CD4-positive, alpha-beta T cell treated with Interleukin-4 for 1 hour (primary cell): ENCODE measurements around the gene IL12RB1.
"Not testable (repeated sequence)": the region's sequence is repeated elsewhere in the genome, so short reads cannot be mapped to it uniquely, and the experiment has no call there.

Experiments used
- DNase-seq, 2 donors: peaks; one replicate each; pipeline ENCODE4 v3.0.0-alpha.2; 2020 to 2022

Gene IL12RB1

DNA sequence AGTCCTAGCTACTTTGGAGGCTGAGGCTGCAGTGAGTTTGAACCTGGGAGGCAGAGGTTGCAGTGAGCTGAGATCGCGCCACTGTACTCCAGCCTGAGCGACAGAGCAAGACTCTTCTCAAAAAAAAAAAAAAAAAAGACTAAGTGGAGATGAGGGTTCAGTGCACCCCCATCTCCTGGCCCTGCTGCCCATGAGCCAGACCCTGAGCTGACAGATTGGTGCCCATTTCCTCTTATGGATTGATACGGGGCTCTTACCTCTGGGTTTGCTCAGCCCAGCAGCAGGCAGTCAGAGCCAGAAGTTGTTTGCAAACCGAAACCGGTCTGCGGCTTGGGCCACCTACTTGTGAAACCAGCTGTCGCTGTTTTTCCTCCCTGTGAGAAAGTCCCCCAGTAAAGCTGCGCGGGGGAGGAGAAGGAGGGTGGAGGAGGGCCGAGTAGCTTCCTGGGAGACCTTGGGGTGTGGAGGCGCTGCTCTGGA, 41.9 kb downstream of the IL12RB1 start:
- DNase-seq, result peak; percentile 85 to 88

DNA sequence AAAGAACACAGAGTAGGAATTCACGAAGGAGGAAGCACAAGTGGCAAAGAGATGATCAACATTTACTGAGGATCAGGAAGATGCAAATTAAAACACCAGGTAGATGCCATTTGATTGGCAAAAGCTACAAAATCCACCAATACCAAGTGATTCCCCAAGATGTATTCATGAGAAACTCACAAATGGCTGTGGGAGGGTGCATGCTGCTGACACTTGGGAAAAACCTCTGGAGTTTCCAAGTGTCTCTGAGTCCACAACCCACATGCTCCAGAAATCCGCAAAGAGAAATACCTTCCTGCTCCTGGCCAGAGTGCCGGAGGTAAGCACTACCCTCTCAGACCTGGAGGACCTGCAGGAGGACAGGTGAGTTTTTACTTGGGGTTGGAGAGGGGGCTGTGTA, 43.1 kb downstream of the IL12RB1 start:
- DNase-seq, result no peak

DNA sequence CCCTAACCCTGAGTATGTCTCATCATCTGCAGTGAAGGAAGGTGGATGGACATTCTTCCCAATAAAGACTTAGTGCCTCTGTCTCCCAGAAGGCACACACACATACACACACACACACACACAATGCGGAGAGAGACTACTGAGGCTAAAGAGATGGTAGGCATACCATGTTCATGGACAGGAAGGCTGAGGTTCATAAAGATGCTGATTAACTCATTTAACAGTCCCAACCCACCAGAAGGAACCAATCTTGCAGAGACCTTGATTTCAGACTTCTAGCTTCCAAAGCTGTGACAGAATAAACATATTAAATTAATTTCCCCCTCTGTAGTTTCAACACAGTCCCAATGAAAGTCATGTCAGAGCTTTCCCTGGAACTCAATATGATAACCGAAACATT, 45.7 kb downstream of the IL12RB1 start:
- DNase-seq, result no peak

DNA sequence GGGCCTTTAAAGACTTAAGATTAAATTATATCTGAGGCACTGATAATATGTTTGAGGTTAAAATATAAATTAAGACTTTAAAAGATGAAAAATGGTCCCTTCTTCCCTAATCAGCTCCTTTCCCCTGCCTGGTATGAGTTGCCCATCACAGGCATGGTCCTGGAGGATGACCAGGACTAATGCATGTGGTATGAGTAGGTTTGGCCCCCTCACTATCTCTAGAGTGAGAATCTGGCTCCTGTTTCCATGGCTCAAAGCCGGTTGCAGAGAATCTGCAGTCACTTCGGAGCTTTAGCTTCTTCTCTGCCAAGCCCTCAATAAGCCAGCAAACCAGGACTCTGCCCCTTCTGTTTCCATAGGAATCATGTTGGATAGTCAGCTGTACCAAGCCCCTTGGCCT, 54.6 kb downstream of the IL12RB1 start:
- DNase-seq, result not testable (repeated sequence)

DNA sequence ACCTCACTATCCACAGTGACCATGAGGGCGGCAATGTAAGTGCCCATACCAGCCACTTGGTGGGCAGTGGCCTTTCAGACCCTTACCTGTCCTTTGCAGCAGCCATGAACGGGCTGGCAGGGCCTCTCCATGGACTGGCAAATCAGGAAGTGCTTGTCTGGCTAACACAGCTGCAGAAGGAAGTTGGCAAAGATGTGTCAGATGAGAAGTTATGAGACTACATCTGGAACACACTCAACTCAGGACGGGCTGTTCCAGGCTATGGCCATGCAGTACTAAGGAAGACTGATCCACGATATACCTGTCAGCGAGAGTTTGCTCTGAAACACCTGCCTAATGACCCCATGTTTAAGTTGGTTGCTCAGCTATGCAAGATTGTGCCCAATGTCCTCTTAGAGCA, 55.3 kb downstream of the IL12RB1 start:
- DNase-seq, result peak in 1 of 2 donors; percentile 25

DNA sequence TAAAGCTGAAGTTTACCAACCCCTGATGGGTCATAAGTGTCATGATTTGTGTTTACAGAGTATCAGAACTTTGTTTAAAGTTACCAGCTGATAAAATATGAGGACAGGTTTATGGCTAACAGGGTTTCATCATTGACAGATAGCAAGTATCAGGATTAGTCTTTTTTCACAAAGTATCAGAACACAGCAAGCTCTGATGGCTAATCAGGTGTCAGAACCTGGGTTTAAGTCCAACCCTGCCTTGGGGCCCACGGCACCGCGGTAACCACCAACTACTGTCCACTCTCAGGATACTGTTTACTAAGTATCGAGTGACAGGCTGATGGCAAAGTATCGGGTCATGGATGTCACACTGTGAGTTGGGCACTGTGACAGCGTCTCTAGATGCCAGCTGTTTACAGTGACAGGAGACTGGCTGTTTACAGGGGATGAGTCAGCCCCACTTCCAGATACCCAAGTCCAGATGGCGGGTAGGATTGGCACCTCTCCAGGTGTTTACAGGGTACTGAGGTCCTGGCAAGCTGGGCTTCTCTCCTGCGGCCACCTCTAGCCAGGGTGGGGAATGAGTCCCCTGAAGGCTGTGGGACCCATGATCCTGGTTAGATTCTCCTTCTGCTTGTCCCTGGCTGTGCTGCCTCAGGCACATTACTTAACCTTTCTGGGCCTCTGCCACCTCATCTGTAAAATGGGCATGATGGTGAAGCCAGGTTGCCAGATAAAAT, 57.0 kb downstream of the IL12RB1 start:
- DNase-seq, result no peak

DNA sequence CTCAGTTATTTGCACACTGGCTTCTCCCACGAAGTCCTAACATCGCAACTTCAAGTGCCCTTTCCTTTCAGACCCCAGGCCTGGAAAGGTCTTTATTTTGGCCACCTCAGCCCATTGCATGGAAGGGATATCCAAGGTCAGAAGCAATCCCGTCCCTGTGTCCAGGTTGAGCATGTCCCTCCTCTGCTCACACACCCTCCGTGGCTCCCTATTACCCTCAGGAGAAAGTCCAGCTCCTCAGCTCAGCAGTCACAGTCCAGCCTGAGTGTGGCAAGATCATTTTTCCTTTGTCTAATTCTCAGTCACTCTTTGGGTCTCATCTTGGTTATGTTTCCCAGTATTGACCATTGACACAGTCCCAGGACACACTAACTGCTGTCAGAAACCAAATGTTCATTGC, 59.6 kb downstream of the IL12RB1 start:
- no peak for DNase-seq

DNA sequence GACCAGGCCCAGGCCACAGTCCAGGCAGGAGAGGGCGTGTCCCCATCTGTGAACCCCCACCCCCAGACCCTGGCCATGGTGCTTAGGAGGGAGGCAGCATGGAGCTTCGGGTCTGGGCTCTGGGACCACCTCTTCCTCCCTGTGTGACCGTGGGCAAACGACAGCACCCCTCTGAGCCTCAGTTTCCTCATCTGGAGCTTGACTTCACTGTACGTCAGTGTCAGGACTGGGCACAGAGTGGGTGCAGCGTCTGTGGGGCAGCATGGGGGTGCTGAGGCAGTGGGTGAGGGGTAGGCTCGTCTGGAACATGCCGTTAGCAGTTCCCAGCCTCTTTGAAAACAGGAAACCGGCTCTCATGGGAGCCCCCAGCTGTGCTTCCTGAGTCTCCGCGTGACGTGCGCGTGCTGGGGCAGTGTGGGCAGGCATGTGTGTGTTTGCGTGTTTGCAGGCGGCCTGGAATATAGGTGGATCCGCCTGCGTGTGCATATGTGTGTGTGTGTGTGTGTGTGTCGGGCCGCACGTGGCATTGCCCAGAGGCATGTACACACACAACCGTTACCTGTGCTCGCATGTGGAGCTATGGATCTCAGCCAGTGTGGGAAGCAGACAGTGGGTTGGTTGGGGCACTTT, 63.0 kb downstream of the IL12RB1 start:
- DNase-seq, result peak; percentile 73 to 93

DNA sequence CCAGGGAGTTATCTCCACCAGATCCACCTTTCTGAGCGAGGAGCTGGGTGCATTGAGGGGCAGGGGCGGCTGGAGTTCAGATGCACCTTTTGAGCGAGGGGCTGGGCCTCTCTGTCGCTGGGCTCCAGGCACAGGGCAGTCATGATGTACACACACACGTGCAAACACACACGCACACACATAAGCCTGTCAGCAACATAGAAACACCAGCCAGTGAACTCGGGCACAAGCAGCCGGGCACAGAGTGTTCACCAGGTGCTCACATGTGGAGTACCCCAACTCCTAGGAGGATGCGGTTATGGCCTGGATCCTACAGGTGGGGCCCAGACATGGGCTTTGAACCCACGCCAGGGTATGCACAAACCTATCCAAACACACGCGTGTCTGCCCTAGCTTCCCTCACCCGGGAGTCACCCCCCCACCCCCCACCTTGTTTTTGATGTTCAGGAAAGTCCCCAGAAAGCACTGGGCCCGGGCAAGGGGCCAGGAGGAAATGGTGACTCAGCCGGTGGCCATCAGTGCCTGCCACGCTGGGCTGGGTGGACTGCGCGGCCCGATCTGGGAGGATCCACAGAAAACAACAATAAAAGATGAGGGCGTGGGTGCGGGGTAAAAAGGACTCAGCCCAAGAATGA, 65.5 kb downstream of the IL12RB1 start:
- DNase-seq, result peak; percentile 77 to 84

DNA sequence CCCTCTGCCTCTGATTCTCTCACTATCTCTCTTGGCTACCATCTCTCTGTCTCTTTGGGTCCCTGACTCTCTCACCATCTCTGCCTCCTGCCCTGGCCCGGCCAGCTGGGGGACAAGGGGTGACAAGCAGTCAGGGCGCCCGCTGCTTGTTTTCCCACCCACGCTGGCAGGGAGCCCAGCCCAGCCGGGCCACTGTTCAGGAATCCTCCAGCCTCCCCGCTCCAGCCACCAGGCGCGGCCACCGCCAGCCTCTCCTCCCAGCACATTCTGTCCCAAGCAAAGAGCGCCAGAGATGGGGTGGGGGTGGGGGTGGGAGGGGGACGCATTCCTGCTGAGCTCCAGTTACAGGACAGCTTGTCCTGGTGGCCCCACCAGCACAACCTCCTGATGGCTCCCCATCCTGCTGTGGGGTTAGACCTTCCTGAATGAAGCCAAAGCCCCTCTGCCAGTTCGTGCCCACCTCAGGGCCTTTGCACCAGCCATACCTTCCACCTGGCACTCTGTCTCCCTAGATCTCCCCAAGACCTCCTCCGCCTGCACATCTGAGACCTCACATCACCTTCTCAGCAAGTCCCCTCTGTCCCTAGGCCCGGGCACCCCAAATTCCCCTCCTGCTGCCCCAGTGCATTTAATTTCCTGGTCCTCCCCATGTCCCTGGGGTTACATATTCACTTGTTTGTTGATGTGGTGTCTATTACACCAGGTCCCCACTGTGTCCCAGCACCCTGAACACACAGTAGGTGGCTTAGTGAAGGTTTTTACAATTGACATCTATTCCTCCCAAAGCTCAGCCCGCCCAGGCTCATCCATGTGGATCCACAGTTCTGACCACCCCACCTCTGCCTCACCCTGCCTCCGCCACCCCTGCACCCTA, 66.3 kb downstream of the IL12RB1 start:
- no peak for DNase-seq

DNA sequence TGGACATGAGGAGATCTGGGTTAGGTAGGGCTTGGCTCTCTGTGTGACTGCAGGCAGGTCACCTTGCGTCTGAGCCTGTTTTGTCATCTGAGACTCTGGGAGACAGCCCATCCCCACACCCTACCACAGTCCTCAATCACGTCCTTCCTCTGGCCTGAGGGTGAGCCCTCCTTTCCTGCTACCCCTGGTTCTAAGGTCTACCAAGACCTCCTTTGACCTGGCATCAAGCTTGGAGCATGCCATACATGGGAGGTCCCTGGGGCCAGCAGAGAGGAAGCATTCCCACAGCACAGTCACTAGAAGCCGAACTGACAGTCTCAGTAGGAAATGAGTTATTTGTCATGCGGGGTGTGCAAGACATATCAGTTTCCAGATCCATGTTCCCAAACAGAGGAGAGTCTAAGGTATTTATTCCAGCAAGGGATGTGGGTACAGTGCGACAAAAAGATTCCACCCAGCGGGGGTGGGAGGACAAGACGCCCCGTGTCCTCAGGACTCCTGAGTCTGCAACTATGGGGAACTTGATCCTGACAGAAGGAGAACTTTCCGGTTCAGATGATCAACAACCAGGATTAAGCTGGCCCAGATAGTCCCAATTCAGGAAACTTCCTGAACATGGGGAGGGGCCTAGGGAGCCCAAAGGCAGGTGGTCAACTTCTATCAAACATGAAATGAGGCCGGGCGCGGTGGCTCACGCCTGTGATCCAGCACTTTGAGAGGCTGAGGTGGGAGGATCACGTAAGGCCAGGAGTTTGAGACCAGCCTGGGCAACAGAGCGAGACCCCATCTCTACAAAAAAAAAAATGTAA, 69.3 kb downstream of the IL12RB1 start:
- DNase-seq, result no peak

DNA sequence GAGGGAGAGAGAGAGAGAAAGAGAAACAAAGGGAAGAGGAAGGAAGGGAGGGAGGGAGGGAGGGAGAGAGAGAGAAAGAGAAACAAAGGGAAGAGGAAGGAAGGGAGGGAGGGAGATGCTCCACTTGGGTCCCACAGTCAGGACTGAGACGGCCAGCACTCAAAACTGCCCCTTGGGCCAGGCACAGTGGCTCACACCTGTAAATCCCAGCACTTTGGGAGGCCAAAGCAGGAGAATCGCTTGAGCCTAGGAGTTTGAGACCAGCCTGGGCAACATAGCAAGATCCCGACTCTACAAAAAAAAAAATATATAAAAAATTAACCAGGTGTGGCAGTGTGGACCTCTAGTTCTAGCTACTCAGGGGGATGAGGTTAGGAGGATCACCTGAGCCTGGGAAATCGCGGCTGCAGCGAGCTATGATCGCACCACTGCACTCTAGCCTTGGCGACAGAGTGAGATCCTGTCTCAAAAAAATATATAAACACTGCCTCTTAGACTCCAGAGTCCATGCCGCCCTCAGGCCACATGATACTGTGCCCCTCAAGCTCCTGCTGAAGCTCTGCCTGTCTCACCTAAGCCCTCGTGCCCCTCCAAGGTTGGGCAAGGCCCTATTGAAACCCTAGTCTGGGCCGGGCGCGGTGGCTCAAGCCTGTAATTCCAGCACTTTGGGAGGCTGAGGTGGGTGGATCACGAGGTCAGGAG, 70.4 kb downstream of the IL12RB1 start:
- DNase-seq, result no peak

DNA sequence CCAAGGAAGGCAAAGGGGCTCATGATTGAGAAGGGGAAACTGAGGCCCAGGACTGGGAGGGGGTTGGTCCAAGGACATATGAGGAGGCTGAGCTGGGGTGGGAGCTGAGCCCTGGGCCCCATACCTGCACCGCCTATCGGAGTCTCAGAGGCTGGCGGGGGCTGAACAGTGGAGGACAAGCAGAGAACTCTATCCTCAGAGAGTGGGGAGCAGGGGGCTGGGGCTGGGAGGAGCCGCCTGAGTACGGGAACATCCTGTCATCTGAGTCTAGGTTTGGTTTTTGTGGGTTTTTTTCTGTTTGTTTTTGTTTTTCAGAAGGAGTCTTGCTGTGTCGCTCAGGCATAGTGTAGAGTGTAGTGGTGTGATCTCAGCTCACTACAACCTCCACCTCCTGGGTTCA, 72.5 kb downstream of the IL12RB1 start:
- peak; percentile 46 to 67 for DNase-seq

DNA sequence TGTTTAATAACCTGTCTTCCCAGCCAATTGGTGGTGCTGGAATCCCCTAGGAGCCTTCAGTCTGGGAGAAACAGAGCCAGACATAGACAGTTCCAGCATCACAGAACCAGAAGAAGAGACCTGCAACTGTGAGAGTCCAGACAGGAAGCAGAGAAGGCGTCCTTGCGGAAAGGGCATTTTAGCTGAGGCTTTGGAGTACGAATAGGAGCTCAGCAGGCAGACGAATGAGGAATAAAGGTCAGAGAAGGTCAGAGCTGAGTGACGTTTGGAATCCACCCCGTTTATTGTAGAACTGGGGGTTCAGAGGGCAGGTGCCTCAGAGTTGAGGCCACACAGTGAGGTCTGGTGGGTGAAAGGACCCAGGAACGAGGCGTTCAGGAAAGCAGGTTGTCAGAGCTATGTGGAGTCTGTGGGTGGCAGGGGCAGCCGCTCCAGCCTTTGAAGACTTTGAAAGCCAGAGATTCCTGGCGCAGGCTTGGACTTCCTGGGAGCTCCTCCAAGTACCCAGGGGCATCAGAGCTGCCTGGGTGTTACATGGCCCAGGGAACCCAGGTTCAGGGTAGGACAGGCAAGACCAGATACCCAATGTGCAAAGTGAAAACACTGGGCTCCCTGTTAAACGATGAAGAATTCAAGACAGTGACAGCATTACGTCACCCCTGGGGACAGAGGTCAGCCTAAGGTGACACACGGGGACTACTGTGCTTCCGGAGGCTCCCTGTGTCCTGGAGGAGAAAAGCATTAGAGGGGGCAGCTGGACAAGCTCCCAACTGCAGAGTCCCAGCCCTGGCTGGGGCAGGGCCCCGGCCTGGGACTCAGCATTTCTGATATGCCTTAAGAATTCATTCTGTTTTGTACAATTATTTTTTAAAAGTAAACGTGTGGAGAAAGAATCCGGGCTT, 73.3 kb downstream of the IL12RB1 start:
- DNase-seq, result no peak

DNA sequence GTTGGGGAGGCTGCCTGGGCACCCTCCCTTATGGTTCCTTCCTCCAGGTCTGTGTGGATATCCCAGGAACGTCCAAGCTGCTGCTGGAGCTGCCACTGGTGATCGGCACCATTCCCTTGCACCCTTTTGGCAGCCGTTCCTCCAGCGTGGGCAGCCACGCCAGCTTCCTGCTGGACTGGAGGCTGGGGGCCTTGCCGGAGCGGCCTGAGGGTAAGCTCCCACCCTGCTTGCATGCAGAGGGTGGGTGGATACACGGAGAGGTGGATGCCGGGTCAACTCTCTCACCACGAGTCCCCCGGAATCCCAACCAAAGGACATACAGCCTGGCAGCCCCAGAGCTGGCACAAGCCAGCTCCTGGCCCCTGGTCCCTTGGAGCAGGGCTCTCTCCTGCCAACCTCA, 76.6 kb downstream of the IL12RB1 start:
- no peak for DNase-seq

DNA sequence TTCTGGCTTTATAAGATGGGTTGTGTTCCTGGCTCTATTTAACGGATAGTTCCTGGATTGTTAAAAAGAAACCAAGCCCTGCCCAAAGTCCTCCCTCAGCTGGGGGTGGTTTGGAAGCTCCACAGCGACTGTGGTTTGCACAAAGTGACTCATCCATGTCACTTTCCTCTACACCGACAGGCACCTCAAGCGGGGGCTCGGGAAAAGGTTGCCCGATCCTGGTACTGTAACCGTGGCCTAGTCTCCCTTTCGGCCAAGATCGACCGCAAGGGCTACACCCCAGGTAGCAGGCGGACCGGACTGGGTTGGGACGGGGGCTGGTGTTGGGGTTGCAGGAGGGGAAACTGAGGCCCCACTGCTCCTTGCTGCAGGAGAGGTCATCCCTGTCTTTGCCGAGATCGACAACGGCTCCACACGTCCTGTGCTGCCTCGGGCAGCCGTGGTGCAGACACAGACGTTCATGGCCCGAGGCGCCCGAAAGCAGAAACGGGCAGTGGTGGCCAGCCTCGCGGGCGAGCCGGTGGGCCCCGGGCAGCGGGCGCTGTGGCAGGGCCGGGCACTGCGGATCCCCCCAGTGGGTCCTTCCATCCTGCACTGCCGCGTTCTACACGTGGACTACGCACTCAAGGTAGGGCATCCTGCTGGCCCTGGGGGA, 77.2 kb downstream of the IL12RB1 start:
- DNase-seq, result no peak
